Measurements from ENCODE around the gene CFAP92. TPM values are rescaled to one million over a fixed set of nuclear protein-coding genes. Genes with fewer than 3 reads are reported as not detected.
A peak's percentile ranks its signal among the peaks of the same experiment; 100 is the strongest.
"Not testable (repeated sequence)": the region's sequence is repeated elsewhere in the genome, so short reads cannot be mapped to it uniquely, and the experiment has no call there.

The CFAP92 gene
- total RNA-seq, 1 experiment from 2014 or later = 0.34 TPM

GRCh38 chr3:128902426-128902825 is 91.5 kb downstream of the CFAP92 start:
- no peak for DNase-seq (ENCODE audit: low spot score)

- no peak for DNase-seq (ENCODE audit: low spot score)
These were observed 97.8 kb downstream of the CFAP92 start for GRCh38 chr3:128895843-128896697.

- no peak for DNase-seq (ENCODE audit: low spot score)
These were observed 104.6 kb downstream of the CFAP92 start for GRCh38 chr3:128889139-128889894.

DNA sequence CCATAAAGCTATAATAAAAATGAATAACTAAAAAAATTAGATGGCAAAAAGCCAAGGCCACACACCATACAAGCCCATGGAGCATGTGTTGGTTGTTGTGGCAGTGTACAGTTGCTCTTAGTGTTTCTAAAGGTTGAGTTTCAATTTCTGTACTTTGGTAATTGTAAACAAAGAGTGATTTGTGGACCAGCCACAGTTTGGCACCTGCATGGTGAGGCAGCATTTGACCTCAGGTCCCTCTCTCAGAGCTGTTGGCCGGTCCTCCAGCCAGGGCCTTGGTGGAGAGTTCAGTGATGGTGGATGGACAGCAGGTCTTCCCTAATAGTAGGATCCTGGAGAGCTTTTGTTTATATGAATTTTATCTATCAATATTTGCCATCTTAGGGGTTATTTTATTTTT is 108.9 kb downstream of the CFAP92 start:
- DNase-seq (ENCODE audit: low spot score) = no peak

- DNase-seq (ENCODE audit: low spot score) = no peak
These were observed 111.2 kb downstream of the CFAP92 start for GRCh38 chr3:128882719-128883118.

DNA sequence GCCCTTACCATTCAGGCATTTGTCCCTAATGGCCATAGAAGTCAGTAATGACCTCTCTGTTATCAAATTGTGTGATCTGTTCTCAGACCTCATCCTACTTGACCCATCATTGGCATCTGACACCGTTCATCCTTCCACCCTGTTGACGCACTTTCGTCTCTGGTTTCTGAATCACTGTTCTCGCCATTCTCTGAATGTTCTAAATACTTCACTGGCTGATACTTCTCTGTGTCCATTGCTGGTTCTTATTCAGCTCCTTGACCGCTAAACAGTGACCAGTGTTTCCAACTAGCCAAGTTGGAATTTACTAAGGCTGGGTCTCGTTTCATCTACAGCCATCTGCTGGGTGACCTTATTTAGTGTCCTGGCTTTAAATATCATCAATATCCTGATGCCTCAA is 112.3 kb downstream of the CFAP92 start:
- no peak for DNase-seq (ENCODE audit: low spot score)

- DNase-seq (ENCODE audit: low spot score) = not testable (repeated sequence)
These were observed 113.4 kb downstream of the CFAP92 start for GRCh38 chr3:128880455-128880854.

DNA sequence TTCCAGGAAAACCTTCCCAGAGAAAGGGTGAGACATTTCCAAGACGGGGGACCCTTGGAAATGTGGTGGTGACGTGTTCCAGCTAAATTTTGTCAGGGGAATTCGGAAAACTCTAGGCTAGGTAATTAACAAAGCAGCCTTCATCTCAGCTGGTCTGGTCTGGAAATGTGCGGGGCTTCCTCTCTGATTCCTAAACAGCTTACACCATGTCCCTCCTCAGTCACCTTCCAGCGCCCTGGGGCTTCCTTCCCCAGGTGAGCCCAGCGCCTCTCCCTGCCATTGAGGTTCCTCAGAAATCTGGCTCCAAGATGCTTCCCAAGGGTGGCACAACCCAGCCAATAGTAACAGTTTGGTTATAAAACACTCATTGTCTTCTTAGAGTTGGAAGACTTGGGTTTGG is 113.9 kb downstream of the CFAP92 start:
- DNase-seq (ENCODE audit: low spot score) = no peak

GRCh38 chr3:128879125-128879969 is 114.5 kb downstream of the CFAP92 start, which contains the start of gene ACAD9:
Gene ACAD9 (plus strand): TSS chr3:128879620. CDS start chr3:128879692, 72 bp downstream.
- peak; percentile 99 for DNase-seq (ENCODE audit: low spot score)

DNA sequence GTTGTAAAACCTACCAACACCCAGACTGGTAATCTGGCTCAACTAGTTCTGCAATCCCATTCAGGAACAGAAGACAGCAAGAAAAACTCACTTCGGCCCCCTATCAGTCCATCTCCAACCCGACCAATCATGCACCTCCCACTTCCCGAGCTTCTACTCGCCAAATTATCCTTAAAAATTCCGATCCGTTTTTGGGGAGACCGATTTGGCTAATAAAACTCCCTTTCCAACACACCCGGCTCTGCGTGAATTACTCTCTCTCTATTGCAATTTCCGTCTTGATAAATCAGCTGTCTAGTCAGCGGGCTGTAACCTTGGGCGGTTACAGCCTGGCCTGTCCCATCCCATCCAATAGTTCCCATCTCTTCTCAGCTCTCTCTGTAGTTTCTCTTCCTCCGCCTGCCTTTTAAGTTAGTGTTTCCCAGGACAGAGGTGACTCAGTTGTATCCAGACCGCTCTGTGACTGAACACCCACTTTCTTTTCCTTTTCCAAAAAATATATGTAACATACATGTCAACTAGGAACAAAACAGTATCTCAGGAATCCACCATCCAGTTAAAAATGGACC is 115.2 kb downstream of the CFAP92 start:
- DNase-seq (ENCODE audit: low spot score) = peak; percentile 75

DNA sequence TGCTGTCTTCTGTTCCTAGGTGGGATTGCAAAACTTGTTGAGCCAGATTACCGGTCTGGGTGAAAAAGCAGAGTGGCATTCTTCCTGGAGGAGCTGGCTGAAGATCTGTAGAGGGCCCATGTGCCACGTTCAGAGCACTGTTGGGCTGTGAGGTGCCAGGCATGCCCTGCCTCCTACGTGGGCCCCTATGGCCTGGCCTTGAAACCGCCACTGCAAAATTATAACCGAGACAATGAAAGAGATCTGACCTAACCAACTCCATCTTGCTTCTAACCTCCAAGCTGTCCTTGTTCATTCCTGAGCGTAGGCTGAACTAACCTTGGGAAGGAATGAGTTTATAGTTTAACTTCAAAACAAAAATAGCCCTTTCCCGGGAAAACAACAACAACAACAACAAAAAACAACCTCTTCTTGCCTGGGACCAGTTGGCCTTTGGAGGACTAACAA is 115.8 kb downstream of the CFAP92 start:
- no peak for DNase-seq (ENCODE audit: low spot score)

DNA sequence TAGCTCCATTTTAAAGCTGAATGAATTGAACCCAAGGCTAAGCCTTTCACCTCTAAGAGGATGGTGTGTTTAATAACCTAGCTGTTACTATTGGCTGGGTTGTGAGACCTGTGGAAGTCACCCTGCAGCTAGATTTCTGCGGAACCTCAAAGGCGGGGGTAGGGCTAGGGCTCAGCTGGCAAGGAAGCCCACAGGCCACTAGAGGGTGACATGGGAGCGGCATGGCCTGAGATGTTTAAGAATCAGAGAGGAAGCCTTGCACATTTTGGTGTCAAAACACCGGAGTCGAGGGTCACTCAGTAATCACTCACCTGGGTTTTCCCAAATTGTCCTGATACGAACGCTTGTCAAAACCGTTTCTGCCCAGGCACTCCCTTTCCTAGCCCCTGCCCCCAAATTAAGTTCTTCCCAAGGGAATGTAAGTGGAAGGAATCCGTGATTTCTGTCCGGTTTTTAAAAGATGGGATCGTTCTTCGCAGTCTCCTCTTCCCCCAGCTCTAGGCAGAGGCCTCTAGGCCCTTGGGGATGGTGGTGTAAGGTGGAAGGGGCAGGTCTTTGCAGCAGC is 118.2 kb downstream of the CFAP92 start:
- DNase-seq (ENCODE audit: low spot score) = peak; percentile 29

DNA sequence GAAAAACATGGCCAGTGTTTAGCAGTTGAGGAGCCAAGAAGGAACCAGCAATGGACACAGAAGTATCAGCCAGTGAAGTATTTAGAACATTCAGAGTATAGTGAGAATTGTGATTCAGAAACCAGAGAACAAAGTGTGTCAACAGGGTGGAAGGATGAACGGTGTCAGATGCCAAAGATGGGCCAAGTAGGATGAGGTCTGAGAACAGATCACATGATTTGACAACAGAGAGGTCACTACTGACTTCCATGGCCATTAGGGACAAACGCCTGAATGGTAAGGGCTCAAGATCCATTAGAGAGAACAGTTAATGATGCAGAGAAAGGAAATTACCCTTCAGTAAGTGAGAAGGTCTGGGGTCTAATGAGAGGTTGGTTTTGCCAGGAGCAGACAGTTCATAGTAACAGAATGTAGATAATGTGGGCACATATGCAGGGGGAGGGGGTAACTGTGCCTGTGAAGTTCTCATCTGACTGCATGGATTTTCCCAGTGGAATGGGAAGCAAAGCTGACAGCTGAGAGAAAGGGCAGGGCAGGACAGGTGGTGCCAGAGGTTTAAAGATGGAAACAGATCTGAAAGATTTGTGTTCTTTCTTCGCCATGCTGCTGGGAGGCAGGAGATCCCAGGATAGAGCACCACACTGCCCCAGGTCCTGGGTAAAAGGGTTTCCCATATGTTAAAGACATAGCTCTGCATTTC is 119.2 kb downstream of the CFAP92 start:
- DNase-seq (ENCODE audit: low spot score) = no peak

DNA sequence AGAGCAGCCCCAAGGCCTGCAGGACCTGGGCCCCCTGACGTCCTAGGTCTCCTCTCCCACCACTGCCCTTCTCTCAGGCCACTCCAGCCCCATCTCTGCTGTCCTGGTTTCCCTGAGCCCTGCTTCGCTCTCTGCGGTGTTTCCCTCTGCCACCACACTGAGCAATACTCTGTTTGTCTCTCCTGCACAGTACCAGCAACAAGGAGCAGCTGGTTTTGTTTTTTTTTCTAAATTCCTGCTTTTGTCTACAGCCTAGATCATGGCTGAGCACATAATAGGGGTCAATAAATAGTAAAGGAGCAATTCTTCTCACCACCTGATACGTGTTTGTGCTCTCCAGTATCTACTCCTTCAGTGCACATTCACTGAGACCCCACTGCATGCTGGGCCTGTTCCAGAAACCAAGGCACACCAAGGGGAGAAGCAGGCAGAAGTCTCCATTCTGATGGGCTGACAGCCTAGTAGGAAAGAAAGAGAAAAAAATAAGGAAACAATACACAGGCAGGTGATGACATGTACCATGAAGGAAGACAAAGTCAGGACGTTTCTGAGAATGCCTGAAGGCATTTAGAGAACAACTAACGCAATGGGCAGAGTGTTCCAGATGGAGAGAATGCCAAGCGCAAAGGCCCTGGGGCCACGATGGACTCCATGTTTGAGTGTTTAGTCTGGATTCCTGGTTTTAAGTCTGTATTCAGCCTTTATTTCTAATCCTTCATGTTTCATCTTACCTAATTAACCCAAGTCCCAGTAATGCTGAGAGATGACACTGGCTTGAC is 120.4 kb downstream of the CFAP92 start:
- DNase-seq (ENCODE audit: low spot score) = no peak

- DNase-seq (ENCODE audit: low spot score) = no peak
These were observed 121.1 kb downstream of the CFAP92 start for GRCh38 chr3:128872744-128873143.

- DNase-seq (ENCODE audit: low spot score) = no peak
These were observed 121.6 kb downstream of the CFAP92 start for GRCh38 chr3:128872282-128872681.

DNA sequence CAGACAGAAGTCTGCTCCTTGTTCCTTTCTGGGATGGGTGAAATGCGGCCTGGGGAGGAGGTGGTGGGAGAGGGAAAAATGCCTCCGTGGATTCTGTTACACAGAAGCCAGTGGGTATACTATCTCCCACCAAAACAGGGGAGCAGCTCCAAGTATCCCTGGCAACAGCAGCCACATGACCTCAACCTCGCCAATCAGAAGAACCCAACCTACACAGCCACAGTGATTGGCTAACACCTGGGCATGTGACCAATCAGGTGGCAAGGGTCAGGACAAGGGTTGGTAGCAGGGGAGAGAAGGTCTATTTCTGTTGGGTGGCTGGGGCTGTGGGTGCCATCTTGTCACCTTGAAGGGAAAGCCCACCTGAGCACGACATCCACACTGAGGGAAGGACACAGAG is 123.5 kb downstream of the CFAP92 start:
- DNase-seq (ENCODE audit: low spot score) = no peak

GRCh38 chr3:128867200-128868125 is 126.4 kb downstream of the CFAP92 start:
- DNase-seq (ENCODE audit: low spot score) = no peak
